HK-2 (cell line): ENCODE measurements around the gene MYO5B.
A peak's percentile ranks its signal among the peaks of the same experiment; 100 is the strongest.

Source experiments
- DNase-seq: peaks from one replicate; pipeline ENCODE4 v3.0.0-alpha.2; 2018; ENCODE audit not compliant: unreplicated experiment

MYO5B gene

DNA sequence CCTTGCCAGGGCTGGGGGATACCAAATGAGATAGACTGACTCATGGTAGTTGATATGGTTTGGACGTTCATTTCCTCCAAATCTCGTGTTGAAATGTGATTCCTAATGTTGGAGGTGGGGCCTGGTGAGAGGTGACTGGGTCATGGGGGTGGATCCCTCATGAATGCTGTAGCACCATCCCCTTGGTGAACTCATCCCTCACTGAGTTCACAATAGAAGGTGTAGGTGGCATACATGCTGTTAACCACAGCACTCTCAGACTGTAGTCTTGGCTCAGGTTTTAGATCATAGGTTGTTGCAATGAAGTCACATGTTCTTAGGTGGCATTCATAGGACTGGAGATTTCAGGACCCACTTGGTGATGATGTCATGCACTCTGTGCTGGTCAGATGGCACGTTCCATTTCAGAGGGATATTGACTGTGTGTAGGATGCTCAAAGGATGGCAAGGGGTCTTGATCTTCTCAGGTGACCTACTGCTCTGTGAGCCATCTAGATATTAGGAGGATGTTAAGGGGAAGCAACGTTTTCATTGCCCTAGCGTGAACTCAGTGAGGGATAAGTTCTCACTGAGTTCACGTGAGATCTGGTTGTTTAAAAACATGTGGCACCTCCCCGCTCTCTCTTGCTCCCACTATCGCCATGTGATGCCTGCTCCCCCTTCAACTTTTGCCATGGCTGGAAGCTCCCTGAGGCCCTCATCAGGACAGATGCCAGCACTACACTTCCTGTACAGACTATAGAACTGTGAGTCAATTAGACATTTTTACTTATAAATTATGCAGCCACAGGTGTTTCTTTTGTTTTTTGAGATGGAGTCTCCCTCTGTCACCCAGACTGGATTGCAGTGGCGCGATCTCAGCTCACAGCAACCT, 307.8 kb downstream of the MYO5B start:
- DNase-seq = no peak

DNA sequence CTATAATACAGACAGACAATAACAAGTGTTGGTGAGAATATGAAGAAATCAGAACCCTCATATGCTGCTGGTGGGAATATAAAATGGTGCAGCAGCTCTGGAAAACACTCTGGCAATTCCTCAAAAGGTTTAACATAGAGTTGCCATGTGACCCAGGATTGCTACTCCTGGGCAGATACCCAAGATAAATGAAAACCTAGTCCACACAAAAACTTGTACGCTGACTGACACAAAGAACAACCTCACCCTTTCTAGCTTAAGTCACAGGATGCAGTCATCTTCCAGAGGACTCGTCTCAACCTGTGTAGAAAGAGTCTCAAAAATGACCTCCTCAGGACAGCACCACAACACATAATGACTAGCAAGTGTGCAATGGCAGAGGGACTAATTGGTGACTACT, 310.0 kb downstream of the MYO5B start:
- DNase-seq = no peak

DNA sequence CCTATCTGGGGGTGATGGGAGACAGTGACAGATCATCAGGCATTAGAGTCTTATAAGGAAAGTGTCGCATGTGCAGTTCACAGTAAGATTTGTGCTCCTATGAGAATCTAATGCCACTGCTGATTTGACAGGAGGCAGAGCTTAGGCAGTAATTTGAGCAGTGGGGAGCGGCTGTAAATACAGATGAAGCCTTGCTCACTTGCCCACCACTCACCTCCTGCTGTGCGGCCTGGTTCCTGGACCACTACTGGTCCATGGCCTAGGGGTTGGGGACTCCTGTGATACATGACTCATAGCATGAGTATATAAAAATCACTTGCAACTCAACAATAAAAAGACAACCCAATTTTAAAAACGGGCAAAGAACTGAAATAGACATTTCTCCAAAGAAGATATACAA, 310.5 kb downstream of the MYO5B start:
- DNase-seq = no peak

DNA sequence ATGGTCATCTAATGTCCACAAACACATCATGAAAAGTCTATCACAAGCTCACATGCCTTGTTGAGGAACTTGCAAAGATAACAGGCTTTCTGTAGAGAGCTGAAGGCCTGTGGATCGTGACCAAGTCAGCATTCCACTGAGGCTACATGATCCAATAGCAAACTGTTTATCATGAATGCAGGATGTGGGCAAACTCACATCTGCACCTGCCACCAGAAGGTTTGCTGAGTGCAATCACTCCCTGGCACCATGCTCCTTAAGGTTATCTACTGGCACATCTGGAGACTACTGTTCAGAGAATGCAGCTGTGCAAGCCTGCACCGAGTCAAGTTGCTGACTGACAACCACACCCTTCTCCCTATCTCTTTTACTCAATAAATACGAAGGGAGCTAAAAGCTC, 314.3 kb downstream of the MYO5B start:
- DNase-seq = no peak

DNA sequence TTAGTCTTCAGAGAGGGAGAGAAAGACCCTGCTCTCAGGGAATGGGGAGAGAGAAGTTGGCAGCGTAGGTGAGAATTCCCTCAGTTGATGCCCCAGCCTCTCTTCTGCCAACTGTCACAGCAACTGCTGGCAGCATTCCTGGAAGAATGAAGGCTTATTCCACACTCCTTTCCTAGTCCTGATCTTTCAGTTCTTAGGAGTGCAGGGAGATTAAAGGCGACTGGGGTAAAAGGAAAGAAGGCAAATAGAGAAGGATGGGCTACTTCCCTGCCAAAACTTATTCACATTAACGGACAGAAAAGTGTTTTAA, 315.7 kb downstream of the MYO5B start:
- DNase-seq = no peak

DNA sequence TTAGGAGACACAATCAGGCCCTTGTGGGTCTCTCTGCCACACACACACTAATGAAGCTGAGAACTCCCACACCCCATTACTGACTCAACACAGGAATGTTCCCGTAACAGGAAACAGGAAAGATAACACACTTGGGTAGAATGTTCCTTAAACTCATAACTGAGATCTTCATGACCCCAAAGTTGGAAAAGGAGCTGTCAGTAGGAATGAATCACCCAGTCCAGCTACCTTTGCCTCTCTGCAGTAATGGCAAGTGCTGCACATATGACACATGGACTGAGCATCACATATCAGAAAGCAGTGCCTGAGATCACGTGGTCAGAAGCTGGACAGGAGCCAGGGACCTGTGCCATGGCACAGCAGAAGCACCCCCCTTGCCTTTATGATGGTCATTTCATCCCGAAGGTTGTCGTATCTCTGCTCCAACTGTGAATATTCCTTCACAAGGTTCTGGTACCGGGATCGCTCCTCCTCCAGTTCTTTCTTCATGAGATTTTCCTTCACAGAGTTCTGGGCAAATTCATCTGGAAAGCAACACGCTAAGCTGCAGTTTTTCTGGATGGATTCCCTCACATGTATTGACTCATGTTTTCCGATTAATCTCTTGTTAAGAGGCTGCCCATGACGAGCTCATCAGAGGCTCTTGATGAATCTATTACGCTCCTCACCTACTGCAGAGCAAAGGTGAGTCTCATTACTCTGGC, 316.2 kb downstream of the MYO5B start:
- DNase-seq = peak; percentile 16

DNA sequence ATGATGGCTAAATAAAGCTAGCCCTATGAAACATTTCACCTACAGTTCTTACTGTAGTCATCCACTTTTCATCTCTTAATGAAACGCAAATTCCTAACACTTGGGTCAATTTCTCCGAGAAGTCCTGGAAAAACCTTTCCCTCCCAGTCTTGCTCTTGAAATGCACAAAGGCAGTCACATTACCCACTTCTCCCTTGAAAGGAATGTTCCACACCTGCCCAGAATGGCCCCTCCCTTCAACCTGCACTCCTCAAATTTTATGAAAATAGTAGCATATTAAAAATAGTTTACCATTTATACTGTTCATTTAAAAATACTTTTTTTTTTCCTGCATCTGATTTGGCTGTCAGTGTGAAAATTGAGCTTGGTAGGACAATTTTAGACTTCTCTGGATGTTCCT, 316.9 kb downstream of the MYO5B start:
- no peak for DNase-seq

DNA sequence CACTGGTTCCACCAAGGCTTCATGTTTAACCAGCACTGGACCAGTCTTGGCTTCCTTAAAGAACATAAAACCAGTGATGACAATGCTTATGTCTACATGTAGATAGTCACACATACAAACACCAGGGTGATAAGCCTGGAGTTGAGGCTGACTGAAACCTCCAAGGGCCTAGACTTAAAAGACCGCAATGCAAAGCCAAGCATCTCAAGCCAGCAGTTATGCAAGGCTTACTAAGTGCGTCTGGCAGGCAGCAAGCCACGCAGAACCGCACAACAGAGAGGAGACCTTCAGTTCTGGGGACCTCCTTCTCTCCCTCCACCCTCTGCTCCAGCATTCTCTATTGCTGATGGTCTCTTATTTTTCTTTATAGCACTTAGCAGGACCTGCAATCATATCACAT, 318.4 kb downstream of the MYO5B start:
- DNase-seq = no peak

DNA sequence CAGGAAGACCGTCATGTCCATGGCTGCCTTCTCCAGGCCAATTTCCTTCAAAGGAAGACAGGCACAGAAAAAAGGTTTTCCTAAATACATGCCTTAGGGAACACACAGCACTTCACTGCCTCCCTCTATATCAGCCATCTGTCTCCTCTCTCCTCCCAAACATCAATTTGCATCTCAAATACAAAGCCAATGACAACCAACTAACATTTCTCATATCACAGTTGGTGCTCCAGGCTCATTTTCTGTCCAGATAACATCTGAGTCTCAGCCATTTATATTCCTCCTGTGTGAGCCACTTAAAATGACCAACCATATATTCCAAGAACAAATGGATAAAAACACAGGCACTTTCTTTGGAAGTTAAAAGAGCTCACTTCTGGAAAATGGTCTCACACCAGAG, 319.2 kb downstream of the MYO5B start:
- no peak for DNase-seq

DNA sequence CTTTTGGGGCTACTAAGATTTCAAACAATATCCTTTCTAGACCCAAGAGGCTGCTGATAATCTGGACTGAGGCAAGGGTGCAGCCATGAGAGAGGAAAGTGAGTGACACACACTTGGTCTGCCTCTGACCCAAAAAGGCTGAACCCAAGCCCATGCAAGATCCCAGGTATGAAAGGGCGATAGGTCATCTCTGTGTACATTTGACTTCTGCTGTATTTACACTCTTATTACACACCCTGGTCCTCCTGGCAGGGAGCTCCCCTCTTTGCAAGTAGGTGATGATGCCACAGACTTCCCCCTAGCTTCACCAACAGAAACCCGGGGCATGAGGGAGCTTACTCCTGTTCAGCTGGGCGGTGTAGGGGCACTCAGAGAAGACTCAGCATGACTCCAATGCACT, 319.8 kb downstream of the MYO5B start:
- no peak for DNase-seq

DNA sequence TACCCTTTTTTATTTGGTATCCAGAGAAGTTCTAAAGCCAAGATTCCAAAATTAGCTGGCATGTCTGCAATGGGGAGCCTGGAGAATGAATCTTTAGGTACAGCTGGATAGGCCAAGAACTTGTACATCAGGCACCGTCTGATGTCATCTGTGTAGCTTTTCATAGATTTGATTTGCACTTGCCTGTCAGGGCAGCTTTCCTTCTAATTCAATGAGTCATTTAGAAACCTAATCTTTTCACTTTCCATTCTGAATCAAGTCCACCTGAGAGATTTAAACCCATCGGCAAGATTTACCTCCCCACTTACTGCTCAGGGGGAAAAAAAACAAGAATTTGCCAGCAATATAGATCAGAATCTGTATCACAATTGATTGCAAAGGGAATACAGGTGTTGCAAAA, 320.7 kb downstream of the MYO5B start:
- no peak for DNase-seq

DNA sequence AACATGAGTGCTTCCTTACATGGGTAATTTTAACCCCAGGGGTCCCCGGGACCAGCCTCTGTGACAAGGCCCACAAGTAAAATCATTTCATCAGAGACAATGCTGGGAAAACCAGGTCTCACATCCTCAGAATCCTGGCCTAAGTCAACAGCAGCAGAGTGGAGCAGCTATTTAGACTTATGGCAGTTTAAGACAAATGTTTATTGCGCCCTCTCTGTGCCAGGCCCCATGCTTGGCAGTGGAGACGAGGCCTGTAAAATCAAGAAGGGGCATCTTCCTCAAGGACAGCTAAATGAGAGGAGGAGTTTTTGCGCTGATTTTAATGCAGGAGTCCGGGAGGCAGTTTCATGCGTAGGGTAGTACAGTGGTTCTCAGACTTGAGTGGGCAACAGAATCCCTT, 325.6 kb downstream of the MYO5B start:
- no peak for DNase-seq

DNA sequence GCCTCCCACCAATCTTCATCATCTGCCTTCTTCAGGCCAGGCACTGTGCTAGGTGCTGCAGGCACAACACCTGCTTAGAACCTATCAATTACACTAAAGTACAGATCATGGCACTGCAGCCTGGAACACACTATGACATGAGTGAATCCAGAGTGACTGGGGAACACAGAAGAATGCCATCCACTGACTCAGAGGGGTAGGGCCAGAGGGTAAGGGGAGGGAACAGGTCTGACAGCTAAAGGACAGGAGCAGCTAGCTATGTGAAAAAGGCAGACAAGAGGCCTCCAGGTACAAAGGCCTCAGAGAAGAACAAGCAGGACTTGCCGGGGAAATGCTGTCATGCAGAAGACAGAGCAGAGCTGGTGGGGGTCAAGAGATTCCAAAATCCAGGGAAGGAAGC, 328.3 kb downstream of the MYO5B start:
- no peak for DNase-seq

DNA sequence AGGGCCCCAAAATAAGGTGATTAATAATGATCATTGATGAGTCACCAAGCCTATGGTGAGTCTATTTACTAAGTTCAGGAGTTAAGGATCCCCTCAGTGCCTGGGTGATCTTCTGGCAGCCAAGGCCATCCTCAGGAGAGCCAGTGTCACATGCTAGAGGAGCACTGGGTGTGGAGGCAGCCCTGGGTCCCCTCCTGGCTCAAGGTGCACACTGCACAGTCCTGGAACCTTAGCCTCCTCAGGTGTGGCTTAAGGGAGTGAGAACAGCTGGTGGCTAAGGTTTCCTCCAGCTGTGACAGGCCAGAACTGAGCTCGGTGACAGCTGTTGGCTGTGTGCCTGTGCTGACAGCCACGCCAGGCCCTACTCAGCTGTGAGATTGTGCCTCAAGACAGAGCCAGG, 329.5 kb downstream of the MYO5B start:
- DNase-seq = no peak

DNA sequence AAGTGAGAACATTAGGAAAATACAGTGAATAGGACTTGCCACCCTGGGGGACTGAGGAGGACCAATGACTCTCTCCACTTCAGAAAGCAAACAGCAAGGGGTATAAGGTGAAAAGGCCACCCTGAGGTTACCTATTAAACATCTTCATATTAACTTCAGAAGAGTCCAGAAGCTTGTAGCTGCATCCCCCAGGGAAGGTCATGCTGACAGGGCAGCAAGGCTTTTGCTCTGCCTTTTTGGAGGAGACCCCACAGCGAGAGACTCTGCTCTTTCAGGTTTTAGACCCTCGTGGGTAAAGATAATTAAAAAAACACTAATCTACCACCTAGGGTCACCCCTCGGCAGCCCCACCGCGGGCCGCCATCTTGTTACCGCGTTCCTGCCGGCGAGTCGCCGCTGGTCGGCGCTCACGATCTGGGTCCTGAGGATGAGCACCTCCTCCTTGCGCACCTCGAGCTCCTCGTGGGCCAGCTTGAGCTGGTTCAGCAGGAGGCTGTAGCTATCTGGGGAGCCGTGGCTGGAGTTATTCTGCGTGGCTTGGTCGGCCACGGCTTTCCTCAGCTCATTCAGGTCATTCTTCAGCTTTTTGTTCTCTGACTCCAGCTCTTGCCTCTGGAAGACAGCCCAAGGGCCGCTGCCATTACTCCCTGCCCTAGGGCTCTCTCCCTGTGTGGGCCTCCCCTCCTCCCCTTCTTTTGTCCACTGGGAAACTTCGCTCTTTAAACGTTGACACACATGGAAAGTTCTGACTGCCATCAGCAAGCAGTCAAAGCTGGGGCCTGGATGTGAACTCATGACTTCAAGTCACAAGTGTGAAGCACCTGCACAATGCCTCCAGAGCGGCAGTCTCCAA, 331.0 kb downstream of the MYO5B start:
- no peak for DNase-seq

DNA sequence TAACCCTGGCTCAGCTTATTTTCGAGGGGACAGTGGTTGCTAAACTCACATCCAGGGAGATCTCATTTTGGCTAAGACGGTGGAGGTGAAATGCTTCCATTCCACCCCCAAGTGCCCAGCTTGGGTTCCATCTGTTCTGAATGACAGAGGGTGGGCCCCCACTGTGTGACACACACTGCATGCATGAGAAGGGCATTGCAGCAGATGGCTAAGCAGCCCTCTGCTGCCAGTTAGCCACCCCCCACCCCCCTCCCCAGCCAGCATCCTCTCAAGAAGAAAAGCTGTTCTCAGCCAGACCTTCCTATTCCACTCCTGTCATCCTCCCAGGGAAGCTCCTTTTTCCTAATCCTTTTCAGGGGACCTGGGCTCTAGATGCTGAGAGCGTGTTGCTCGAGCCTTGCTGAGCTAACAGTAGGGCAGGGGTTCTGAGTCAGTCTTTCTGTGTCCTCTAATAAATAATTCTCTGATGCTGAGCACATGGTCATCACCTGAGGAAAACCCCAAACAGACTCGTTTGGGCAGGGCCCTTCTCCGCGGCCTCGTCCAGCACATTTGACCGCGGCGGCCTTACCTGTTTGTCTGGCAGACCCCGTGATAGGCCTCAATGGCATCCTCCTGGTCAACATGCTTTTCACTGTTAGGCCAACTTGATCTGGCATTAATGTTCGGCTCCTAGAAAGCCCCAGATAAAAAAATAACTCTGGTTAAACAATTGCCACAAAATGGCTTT, 332.1 kb downstream of the MYO5B start:
- no peak for DNase-seq

DNA sequence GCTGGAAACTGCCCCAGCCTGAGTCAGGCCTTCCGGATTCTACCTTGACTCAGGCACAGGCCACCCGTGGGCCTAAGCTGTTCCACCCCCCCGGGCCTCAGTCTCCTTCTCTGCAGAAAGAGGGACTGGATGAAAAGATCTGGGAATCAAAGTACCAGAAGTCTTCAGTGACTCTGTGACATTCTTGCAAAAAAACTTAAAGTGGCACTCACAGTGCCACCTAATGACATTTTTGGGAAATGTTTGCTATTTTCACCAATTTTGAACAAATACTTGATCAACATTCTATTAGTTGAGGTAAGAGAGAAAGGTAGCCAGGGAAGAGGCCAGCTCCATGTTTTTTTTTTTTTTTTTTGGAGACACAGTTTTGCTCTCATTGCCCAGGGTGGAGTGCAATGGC, 333.3 kb downstream of the MYO5B start:
- DNase-seq = no peak

DNA sequence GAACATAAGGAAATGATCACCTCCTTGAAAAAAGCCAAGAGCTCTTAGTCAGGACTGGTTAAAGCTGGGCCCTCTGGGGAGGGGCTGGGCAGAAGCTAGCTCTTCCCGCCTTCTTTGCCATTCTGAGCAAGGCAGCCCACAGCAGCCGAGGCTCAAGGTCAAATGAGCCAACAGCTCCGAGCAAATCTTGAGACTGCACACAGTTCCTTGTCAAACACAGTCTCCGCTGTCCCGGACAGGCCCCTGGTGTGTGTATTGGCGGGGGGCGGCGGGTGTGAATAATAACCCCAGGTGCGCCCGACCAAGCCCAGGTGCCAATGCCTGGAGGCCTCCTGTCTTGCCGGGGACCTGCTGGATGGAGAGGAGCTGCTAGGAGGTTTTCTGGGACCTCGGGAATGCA, 335.2 kb downstream of the MYO5B start:
- no peak for DNase-seq

DNA sequence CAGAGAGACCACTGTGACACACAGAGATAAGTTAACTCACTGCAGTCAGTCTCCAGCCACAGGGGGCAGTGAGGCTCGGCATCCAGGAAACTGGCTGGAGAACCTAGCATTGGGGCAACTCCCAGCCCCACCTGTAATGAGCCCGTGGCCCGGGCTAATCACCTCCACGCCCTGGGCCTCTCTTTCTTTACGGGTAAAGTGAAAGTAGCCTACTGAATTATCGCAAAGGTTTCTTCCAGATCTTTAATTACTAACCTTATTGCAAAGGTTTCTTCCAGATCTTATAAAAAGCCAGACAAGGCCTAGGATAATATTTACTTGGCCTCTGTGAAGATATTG, 336.0 kb downstream of the MYO5B start:
- DNase-seq = no peak

DNA sequence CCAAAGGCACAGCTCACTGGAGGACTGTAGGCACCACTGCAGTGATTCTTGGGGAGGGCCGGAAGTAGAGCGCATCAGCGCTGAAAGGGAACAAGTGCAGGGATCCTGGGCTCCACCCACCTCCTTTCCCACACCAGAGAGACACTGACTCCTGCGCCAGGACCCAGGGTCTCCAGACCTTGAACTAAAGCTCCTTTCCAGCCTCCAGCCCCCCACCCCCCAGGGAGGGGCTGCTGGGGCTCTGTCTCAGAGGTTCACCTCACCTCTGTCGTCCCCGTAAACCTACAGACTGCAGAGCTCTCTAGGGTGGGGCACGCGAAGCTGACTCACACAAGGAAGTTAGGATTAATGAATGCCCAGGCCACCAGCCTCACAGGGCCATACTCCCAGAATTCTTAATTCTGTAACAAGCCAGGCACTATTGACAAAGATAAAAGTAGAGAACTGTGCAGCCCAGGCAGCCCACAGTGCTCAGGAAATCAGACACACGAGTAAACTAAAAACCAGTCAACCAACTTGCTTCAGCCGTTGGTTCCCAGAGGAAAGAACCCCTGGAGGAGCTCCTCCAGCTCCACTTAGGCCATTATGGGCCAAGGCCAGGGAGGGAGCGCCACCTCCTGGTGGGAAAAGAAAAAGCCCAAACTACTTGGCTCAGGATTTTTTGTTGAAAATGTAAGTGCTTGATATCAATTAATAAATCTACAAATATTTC, 336.5 kb downstream of the MYO5B start:
- DNase-seq = peak; percentile 67

DNA sequence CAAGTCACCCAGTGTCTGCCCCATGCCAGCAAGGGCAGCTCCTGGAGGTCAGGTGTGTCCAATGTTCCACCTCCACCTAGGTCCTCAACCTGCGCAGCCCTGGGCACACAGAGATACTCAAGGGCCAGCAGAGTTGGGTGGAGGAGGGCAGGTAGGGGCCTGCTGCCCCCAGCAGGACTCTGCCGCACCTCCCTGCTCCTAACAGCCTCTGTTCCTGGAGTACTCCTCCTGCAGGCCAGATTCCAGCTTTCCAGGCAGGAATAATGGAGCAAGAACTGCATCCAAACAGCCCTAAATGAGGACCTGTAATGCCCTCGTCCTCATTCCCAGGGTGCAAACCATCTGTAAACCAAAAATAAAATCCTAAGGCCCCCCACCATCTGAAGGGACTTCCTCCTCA, 337.2 kb downstream of the MYO5B start:
- no peak for DNase-seq

DNA sequence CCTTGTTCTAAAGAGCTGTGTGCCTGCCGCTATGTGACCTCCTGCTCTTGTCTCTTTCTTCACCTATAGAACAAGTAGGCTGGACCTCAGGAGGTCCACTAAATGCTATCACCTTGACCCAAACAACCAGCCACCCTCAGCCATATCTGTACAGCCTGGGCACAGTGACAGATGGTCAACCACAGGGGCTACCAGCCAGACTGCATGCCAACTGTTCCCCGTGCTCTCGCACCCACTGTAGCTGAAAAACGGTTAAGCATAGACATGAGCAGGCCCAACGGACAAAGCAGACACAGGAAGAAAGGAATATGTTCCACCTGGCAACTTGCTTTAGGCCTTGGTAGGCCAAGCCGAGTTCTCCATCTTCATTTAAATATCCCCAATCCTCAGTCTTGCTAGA, 338.5 kb downstream of the MYO5B start:
- DNase-seq = no peak
